ENCODE results near the gene VPS13A.

The VPS13A gene

DNA sequence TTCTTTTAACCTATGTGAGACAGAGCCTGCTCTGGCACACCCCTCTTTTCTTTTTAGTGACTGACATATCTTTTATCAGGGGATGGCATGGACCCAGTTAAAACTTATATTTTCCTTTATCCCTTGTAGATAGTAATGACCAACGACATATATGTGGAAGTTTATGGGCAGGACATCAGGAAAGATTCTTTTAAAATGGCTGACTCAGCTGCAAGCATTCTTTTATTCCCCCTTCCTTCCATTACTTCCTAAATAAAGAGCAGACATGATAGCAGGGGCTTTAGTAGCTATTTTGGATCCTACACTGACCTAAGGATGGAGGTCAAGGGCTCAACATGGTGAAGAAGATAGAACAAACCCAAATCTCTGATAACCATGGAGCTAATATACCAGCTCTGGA lies 25.0 kb upstream of the VPS13A start:
- H3K4me3 ChIP-seq (ENCODE audit: low read depth, low read length): no peak overlapping the region
- no peak for DNase-seq (ENCODE audit: low read depth)
- in situ Hi-C loops (cut with HindIII; ENCODE audit: low sequenced_read_pairs): no loop called here
- TF ChIP-seq, protein P1, sequence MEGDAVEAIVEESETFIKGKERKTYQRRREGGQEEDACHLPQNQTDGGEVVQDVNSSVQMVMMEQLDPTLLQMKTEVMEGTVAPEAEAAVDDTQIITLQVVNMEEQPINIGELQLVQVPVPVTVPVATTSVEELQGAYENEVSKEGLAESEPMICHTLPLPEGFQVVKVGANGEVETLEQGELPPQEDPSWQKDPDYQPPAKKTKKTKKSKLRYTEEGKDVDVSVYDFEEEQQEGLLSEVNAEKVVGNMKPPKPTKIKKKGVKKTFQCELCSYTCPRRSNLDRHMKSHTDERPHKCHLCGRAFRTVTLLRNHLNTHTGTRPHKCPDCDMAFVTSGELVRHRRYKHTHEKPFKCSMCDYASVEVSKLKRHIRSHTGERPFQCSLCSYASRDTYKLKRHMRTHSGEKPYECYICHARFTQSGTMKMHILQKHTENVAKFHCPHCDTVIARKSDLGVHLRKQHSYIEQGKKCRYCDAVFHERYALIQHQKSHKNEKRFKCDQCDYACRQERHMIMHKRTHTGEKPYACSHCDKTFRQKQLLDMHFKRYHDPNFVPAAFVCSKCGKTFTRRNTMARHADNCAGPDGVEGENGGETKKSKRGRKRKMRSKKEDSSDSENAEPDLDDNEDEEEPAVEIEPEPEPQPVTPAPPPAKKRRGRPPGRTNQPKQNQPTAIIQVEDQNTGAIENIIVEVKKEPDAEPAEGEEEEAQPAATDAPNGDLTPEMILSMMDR (IDR thresholded peaks at IDR 0.05; ENCODE audit: low read depth, low read length, missing control alignments): no peak

DNA sequence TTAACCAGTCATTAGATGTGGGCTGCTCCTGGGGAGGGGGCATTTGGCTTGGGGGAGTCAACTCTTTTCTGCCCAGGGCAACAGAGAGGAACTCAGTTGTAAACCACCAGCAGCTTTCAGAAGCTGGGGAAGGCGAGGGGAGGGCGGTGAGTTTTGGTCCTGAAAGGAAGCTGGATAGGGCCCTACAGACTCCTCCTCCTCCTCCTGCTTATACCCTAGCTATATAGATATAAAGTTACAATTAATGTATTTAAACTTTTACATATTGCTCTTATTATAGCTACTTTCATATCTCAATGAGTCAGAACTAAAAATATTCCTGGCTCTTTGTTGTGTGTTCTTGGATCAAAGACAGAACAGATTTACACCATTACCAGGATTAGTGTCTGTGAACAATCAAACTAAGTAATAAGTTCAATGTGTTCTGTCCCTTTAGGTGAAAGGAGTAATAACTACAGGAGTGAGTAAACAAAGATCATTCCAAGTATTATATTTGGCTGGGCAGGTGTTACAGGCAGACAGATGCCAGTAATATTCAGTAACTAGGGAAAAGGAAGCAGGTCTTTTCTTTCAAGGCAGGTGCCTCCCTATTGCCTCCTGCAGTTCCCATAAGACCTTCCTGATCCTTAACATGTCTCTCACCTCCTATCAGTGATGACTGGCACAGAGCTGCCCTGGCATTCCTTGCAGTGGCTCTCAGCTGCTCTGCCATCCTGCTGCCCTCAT lies 20.5 kb upstream of the VPS13A start:
- no peak for DNase-seq (ENCODE audit: low read depth)
- TF ChIP-seq, protein P1 (IDR thresholded peaks at IDR 0.05; ENCODE audit: low read depth, low read length, missing control alignments): no peak
- in situ Hi-C loops (cut with HindIII; ENCODE audit: low sequenced_read_pairs): no loop called here
- no peak overlapping the region for H3K4me3 ChIP-seq (ENCODE audit: low read depth, low read length)

DNA sequence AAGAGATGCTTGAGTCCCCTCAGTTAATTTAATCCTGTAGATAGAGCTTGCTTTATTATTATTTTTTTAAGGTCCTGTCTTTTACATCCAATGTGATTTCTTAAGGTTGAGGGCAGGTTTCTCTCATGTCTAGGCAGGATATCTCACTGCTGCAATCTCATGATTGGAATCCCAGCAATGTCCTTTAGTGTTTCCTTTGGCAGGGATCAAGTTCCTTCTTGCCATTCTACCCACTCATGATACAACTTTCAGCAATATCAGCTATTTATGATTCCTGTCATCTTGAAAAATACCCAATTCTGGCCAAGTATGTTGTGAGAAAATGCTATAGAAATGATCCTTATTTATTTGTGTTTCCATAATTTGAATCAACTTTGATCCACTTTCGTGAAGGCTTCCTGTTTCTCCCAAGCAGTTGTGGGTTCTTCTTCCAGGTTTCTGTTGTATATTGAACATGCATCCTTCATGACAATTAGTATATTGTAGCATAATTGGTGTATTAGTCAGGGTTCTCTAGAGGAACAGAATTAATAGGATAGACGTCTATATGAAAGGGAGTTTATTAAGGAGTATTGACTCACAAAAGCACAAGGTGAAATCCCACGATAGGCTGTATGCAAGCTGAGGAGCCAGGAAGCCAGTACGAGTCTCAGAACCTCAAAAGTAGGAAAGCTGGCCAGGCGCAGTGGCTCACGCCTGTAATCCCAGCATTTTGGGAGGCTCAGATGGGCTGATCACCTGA lies 18.4 kb upstream of the VPS13A start:
- in situ Hi-C loops (cut with HindIII; ENCODE audit: low sequenced_read_pairs): no loop called here
- TF ChIP-seq, protein P1 (IDR thresholded peaks at IDR 0.05; ENCODE audit: low read depth, low read length, missing control alignments): no peak
- no peak for DNase-seq (ENCODE audit: low read depth)
- H3K4me3 ChIP-seq (ENCODE audit: low read depth, low read length): no peak overlapping the region

DNA sequence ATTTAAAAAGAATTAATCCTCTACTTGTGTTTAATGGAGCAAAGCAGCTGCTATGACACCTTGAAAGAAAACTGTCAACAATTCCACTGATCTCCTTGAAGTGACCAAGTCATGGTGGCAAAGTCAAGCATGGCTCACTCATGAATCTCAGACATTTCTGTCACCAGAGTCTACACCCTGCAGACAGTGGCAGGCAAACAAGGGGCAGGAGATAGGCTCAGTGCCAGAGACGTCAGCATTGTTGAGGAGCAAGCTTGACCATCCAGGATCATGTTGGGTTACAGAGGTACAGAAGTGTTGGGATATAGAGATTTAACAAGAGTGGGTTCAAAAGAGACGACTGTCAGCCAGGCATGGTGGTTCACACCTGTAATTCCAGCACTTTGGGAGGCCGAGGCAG lies 16.1 kb upstream of the VPS13A start:
- in situ Hi-C loops (cut with HindIII; ENCODE audit: low sequenced_read_pairs): no loop called here
- H3K4me3 ChIP-seq (ENCODE audit: low read depth, low read length): no peak overlapping the region
- DNase-seq (ENCODE audit: low read depth): no peak
- TF ChIP-seq, protein P1 (IDR thresholded peaks at IDR 0.05; ENCODE audit: low read depth, low read length, missing control alignments): no peak

DNA sequence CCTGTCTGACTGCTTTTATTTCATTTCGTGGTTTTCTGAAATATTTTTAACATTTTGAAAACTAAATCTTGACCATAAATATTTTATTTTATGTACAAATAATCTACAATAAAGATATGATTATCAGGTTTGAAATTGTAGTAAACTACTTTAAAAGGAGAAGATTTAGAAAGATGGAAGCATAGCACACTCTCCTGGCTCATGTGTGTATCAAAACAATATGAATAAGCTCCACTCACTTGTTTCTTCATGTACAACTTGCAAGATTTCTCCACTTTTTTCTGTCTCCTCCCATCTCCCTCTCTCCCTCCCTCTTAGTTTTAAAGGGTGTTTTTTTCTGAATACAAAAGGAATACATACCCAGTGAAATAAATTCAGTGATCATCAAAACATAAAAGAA lies 15.4 kb upstream of the VPS13A start:
- in situ Hi-C loops (cut with HindIII; ENCODE audit: low sequenced_read_pairs): no loop called here
- TF ChIP-seq, protein P1 (IDR thresholded peaks at IDR 0.05; ENCODE audit: low read depth, low read length, missing control alignments): no peak
- H3K4me3 ChIP-seq (ENCODE audit: low read depth, low read length): no peak overlapping the region
- DNase-seq (ENCODE audit: low read depth): no peak

DNA sequence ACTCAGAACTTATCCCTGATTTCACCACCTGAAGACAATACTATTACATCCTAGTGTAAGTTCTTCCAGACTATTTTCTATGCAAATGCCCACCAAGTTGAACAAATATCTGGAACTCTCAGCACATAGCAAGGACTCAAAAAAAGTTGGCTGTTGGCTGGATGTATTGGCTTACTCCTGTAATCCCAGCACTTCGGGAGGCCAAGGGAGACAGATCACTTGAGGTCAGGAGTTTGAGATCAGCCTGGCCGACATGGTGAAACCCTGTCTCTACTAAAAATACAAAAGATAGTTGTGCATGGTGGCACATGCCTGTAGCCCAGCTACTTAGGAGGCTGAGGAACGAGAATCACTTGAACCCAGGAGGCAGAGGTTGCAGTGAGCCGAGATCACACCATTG lies 15.0 kb upstream of the VPS13A start:
- TF ChIP-seq, protein P1 (IDR thresholded peaks at IDR 0.05; ENCODE audit: low read depth, low read length, missing control alignments): no peak
- in situ Hi-C loops (cut with HindIII; ENCODE audit: low sequenced_read_pairs): no loop called here
- H3K4me3 ChIP-seq (ENCODE audit: low read depth, low read length): no peak overlapping the region
- no peak for DNase-seq (ENCODE audit: low read depth)
